Measurements from ENCODE around the gene SFMBT2.
"Not testable (repeated sequence)": the region's sequence is repeated elsewhere in the genome, so short reads cannot be mapped to it uniquely, and the experiment has no call there.

The SFMBT2 gene

GRCh38 chr10:7184660-7185366, 226.0 kb downstream of the SFMBT2 start:
- no peak for DNase-seq (ENCODE audit: low read depth in 2 of 2)

- not testable (repeated sequence) for DNase-seq (ENCODE audit: low read depth in 2 of 2)
Measured at GRCh38 chr10:7184116-7184515, 226.7 kb downstream of the SFMBT2 start.

DNA sequence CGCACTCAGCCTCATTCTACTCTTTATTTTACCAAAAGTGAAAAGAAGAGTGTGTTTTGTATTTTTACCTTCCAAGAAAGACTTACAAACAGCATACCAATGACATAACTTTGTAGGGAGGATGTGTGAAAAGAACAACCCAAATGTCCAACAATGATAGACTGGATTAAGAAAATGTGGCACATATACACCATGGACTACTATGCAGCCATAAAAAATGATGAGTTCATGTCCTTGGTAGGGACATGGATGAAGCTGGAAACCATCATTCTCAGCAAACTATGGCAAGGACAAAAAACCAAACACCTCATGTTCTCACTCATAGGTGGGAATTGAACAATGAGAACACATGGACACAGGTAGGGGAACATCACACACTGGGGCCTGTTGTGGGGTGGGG, 228.5 kb downstream of the SFMBT2 start:
- not testable (repeated sequence) for DNase-seq (ENCODE audit: low read depth in 2 of 2)

DNA sequence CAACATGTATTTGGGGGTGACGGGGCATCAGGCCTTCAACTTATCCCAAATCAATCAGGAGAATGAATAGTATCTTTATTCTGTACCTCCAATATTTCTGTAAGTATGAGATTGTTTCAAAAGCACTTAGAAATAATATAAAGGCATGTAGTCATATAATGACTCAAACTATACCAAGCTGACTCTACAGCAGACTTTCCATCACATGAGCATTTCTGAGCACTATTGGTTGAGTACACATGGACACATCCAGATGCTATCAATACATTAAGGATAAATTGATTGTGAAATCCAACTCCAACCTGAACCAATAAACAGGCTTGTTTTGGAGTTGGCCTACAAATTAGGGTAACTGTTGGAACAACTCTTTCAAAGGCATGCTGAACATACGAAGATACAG, 229.4 kb downstream of the SFMBT2 start:
- no peak for DNase-seq (ENCODE audit: low read depth in 2 of 2)

DNA sequence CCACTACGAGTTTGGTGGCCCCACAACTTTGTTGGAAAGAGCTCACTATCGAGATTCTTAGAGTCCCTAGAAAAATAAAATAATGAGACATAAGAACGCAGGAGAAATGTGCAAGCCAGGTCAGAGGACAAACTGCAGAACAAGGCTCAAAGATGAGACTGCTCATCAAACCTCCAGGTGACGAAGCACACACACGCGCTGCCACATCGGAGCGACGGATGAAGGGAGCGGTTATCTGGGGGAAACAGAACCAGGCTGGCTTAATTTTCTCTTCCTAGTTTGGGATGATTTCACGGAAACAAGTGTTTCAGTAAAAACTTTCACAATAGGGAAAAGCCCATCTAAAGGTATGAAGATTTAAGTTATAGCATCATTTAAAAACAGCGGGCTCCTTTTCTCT, 231.3 kb downstream of the SFMBT2 start:
- no peak for DNase-seq (ENCODE audit: low read depth in 2 of 2)

- no peak for DNase-seq (ENCODE audit: low read depth in 2 of 2)
Measured at GRCh38 chr10:7173948-7174347, 236.9 kb downstream of the SFMBT2 start.

DNA sequence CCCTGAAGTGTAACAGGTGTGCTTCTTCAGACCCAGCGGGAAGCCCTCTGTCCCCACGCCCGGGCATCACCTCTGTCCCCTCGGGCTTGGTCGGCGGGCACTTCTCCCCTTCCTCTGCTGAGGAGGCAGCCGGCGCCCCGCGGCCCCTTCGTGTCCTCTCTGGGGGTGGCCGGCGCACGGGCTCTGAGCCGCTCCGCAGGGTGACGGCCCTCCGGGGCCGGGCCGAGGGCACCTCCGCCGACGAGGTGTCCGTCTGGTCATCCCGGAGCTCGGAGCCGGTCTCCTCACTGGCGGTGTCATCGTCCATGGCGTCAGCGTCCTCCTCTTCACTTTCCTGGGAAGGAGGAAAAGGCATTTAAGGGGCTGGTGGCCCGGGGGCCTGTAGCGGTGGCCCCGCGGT, 239.0 kb downstream of the SFMBT2 start:
- DNase-seq (ENCODE audit: low read depth in 2 of 2) = no peak

GRCh38 chr10:7170626-7171322, 240.1 kb downstream of the SFMBT2 start:
- no peak for DNase-seq (ENCODE audit: low read depth in 2 of 2)

GRCh38 chr10:7168414-7168813, 242.4 kb downstream of the SFMBT2 start:
- no peak for DNase-seq (ENCODE audit: low read depth in 2 of 2)

DNA sequence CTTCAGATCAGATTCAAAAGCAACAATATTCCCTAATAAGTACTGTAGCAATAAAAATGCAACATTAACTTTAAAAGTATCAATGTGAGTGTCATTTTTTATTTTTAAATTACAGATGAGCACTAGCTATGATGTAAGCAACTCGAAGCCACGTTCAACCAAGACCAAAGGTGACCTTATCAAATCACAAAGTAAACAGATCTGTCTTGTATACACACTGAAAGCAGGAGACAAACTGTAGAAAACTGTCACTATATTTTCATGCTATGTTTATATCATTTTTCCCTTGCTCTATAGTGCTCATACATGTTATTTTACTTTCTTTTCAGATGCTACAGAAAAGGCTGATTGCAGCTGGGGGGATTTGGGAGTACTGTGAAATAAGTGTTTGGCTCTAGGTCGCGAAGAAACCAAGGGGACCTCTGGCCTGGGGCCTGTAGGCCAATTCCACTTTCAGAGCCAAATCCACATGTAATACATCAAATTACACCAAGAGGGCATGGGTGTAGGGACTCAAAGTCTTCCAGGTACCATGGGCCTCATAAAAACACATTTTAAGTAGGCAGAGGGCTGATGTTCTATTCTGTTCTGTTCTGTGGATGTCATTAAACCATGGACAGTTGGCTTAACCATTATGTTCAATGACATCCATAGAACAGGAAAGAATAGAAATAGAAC, 245.2 kb downstream of the SFMBT2 start:
- DNase-seq (ENCODE audit: low read depth in 2 of 2) = no peak

GRCh38 chr10:7164955-7165354, 245.9 kb downstream of the SFMBT2 start:
- DNase-seq (ENCODE audit: low read depth in 2 of 2) = no peak

- no peak for DNase-seq (ENCODE audit: low read depth in 2 of 2)
Measured at GRCh38 chr10:7162331-7162730, 248.5 kb downstream of the SFMBT2 start.

- no peak for DNase-seq (ENCODE audit: low read depth in 2 of 2)
Measured at GRCh38 chr10:7161484-7162250, 249.2 kb downstream of the SFMBT2 start.

DNA sequence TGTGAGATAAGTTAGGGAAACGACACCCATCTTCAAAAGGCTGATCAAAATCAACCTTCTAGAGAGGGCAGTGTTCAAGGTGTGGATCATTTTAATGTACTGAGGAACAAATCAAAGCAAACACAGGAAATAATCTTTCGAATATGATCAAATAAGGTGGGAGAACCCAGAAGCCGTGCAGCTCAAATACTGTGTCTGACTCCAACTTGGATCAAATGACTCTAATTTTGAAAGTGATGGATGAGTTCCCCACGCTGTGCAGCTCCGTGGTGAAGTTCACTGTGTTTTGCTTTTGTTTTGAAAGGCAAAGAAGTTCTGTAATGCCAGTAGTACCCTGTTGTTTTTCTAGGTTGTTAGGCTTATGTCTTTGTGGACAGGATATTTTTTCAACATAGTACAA, 250.9 kb downstream of the SFMBT2 start:
- no peak for DNase-seq (ENCODE audit: low read depth in 2 of 2)

- no peak for DNase-seq (ENCODE audit: low read depth in 2 of 2)
Measured at GRCh38 chr10:7159517-7159916, 251.3 kb downstream of the SFMBT2 start.

DNA sequence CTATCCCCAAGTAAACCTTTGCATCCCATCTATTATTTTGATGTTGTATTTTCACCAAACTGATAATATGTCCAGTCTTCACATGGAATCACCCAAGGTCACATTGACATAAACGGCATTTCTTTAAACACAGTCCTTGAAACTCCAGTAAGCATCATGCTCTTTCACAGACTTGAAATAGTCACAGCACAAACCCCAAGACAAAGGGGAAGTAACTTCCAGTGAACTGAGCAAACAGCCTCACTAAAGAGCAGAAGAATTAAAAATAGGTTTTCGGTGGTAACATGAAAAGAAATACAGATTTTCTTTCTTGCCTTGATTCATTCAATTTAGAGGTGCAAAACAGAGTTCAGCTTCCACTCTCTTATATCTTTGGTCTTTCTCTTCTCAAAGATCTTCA, 253.7 kb downstream of the SFMBT2 start:
- DNase-seq (ENCODE audit: low read depth in 2 of 2) = no peak

GRCh38 chr10:7153750-7154149, 257.1 kb downstream of the SFMBT2 start:
- no peak for DNase-seq (ENCODE audit: low read depth in 2 of 2)

GRCh38 chr10:7152982-7153381, 257.9 kb downstream of the SFMBT2 start:
- no peak for DNase-seq (ENCODE audit: low read depth in 2 of 2)

GRCh38 chr10:7152341-7152740, 258.5 kb downstream of the SFMBT2 start:
- DNase-seq (ENCODE audit: low read depth in 2 of 2) = no peak

GRCh38 chr10:7151538-7151937, 259.3 kb downstream of the SFMBT2 start:
- no peak for DNase-seq (ENCODE audit: low read depth in 2 of 2)

DNA sequence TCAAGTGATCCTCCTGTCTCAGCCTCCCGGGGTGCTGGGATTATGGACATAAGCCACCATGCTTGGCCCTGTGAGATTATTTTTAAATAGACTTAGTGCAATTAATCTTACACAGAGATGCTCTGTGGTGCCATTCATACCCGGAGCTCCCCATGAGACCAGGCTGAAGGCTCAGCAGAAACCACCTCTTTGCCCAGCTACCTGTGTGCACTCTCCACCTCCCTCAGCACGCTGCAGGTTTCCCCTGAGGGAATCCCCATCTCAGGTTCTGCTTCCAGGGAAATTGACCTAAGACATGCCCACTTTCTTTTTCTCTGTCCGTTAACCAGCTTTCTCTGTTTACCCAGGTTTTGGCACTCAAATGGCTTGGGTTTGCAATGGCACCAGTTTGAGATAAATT, 260.5 kb downstream of the SFMBT2 start:
- DNase-seq (ENCODE audit: low read depth in 2 of 2) = no peak

DNA sequence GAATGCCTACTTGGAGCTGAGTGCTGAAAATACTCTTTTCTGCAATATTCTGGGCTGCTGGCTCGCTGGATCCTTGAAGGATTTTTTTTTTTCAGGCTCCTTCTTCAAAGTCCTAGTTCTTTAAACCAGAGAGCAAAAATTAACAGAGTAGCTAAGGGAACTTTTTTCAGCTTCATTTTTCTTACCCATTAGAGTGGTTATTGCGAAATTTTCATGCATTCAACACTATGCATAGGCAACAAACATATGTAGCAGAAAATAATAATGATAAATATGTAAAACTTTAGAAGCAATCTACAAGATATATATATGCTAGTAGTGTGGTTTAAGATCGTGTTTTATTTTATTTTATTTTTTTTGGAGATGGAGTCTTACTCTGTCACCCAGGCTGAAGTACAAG, 264.6 kb downstream of the SFMBT2 start:
- DNase-seq (ENCODE audit: low read depth in 2 of 2) = no peak
